Dedifferentiated amniotic fluid mesenchymal stem cell (primary cell): ENCODE measurements around the gene ERG.

Source experiments
- DNase-seq: peaks from one replicate; pipeline ENCODE4 v3.0.0-alpha.2; 2016; ENCODE audit errors: extremely low spot score

ERG gene

DNA sequence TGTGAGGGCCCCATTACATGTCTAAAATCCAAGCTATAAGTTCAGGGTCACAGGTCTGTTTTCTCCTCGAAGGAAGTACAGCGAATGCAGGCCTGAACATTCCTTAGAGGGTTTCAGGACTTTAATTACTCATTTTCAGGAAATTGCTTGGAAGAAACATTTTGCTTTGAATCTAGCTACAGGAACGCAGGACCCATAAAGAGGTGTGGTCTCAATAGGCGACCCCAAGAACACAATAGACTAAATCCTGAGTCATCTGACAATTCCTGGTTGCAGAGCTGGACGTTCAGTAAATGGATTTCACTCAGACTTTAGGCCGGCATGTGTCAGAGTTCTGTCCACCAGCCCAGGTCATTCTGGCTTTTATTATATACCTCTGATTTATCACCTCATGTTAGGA is 1.0 kb upstream of the ERG start:
- DNase-seq: no peak

DNA sequence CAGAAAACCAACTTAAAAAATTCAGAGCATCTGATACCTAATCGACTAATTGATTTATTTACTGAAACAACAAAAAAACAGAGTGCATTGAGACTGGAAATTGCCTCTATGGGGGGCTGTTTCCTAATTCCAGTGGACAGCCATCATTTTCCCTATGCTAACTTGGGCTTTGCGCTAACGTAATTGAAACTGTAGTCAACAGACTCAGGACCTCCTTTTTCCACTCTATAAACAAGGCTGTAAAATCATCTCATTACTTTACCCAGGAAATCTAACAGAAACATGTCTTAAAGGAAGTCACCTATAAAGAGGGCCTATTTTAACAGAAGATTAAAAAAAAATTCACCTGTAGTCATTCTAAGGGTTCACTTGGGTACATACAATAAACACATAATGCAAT is 2.1 kb downstream of the ERG start:
- DNase-seq: no peak

DNA sequence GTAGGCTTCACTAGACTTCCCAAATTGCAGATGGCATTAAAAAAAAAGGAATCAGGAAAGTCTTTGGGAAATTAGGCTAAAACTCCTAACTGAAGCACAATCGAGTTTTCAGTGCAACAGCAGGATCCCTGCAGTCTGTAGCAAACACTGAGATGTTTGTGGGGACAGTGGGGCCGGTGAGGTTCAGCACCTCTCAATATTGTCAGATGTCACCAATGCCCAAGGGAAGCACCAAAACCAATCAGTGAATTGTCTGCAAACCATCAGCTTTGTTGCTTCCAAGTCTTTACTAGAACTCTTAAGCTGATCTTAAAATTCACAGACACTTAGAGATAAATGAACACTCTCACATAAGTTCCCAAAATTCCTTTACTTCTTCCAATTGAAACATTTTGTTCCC is 2.6 kb downstream of the ERG start:
- no peak for DNase-seq

DNA sequence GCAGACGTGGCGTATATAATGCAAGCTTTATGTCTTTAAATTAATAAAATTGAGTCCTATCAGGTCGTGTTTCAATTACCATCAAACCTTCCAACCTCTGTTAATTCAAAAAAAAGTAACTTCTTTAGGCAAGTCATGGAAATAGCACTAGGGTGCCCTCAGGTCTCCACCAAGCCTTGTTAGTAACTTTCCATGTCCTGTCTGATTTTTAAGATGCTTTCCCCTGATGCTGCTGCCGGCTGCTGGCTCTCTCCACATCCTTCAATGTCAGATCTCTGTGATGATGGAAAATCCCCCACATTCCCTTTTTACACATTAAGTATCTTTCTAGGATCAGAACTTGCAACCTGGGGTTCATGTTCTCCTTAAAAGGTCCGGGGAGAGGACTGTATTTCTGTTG is 3.0 kb downstream of the ERG start:
- no peak for DNase-seq

DNA sequence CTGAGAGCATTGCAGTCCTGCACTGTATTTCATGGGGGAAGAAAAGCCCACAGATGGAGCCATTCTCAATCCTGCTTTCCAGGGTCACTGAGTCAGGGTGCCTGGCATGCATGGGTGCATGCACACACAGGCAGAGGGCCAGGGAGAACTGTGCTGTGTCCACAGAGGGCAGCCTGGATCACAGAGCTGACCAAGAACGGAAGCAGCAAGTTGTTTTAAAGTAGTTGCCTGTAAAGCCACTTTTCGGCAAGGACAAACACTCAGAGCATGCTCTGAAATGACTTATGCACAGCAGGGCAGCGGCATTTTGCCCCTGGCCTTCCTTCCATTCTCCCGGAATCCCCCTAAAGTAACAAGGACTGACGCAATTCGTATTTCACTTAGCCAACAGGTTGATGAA is 3.6 kb downstream of the ERG start:
- DNase-seq: no peak

DNA sequence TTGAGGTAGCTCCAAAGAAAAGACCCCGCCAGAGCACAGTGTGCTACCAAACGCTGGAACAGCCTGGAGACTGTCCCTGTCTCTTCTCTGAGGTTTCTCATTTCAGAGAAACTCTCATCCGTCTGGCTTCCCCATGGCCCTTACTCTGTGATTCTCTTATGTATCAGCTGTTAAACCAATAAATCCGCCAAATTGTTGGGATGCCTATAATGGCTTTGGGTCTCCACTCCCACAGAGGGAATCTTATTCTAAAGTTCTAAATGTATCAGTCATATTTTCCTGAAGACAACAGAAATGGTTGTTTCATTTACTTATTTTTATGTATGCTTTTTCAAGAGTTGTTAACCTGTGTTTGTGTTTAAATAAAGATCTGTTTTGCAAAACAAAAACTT is 4.0 kb downstream of the ERG start:
- no peak for DNase-seq

DNA sequence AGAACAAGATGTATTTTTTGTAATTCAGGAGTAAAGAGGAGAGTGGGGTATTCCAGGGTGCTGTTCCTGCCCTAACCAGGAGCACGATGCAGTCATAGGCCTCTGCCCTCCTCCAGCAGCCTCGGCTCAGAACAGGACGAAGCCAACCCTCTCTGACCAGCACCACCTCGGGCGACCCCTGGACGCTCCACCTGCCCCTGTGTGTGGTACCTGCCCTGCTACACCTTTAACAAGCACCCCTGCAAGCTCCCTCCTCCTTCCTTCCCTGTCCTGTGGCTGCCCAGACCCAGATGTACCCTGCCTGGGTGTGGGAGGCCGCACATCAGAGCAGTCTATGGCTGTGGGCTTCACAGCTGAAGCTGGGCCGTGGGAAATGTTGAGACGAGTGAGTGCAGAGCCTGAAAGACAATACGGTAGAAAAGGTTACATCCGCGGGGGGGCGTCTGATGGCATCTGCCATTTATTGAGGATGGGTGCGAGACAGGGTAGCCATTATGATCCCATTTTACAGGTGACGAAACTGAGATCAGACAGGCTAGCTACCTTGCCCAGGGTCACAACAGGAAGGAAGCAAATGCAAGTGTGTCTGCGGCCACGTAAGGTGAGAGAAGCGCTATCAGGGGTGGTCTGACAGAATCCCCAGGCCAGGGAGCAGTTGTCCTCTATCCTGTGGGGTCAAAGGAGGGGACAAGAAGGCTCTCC is 4.6 kb downstream of the ERG start:
- DNase-seq: no peak

DNA sequence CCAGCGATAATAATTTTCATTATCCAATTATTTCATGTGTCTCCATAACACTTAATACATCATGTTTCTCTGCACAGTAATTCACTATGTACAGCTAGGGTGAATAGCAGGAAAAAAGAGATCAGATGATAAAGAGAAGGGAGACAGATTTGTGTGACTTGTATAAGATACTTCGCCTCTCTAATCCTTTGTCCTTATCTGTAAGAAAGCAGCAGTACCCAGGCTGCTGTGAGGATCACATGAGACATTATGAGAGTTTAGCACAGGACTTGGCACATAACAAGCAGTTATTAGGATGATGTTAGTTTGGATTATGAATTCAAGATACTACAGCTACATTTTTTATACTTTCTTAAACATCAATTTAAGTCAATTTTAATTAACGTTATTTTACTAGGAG is 6.3 kb downstream of the ERG start:
- DNase-seq: no peak

DNA sequence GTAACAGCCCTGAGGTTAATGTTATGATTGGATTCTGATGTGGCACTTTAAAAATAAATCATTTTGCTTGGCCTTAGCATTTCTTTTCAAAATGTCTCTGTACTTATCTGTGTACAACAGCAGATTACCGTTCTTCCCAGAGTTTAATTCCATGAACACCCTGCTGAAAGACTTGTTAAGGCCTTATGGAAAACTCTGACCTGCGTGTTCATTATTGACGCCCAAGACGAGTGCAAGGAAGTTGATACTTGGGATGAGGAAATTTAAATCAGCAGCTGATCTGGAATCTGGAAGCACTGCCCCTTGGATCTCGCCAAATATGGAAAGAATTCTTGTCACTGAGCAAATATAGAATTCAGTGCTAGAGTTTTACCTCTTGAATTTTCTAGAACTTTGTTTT is 6.7 kb downstream of the ERG start:
- DNase-seq: no peak

DNA sequence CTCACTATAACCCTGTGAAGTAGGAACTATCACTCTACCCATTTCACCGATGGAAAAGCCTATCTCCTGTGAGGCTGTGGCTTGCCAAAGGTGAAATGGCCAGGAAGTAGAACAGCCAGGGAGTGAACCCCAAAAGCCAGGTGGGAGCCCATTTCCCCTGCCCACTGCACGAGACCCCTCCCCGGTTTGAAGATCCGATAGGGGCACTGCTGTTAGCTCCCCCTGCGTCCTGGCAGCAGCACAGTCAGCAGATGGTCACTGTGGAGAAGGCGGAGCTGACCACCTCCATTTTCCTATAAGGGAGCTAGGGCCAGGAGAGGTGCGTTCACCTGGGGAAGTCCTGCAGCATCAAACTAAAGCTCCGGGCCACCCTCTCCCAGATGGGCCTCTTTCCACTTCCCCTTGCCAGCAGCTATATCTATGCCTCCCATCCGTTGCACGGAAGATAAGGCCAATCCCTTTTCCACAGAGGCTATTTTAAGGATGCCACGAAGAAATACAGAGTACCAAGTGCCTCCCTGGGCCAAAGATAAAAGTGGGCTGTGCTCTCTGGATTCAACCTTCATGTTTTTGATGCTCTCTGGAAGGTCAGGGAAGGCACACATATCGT is 7.8 kb downstream of the ERG start:
- DNase-seq: no peak

DNA sequence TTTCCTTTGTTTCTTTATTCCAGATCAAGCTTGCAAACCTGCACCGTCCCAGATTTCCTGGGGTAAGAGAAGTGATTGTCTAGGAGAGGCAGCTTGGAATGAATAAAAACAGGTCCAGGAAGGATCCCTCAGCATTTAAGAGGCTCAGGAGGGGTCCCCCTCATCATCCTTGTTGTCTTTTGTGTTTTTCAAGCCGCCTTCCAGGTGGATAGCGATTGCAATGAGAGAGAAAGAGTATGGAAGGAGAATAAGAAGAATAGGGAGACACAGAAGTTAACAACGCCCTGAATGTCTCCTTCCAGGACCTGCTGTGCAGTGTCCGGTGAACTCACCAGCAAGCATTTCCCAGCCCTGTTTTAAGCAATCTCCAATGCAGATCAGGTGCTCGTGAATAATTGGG is 8.5 kb downstream of the ERG start:
- DNase-seq: no peak

DNA sequence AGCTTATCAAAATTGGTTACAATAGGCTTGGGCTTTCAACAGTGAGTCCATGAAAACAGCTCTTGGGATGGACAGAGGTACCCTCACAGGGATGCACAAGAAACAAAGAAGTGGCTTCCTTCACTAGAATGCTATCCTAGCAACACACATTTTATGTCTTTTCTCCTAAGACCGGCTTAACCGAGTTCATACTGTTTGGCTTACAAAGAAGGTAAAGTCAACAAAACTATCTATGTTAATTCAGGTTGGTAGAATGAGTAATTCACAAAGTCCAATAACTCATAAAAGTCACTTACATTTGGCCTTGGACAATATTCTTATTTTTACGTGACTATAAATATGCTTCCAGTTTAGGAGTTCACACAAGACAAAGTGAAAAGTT is 9.0 kb downstream of the ERG start:
- no peak for DNase-seq

DNA sequence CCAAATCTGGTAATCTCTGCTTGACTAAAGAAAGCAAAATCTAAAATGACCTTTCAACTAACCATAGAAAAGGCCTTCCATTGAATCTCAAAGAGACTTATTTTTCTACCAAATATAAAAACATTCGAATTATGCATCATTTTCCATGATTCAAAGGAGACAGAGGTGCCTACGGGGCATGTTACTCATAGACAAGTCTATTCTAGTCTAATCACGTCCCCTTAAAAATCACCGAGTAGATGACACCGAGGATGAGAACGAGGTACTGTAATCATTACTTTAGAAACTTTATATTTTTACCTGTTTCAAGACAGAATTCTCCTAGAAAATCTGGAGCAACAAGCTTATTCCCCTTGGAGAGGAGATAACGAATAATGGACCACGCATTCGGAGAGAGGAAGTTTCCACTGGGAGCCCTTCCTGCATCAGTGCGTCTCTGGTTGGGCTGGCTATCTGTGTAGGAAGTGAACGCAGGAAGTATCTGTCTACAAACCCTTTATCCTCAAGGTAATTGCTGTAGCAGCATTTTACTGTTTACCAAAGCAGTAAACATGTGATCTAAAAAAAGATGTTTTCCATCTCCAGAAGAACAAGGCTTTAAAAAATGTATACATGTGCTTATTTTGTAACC is 9.5 kb downstream of the ERG start:
- DNase-seq: no peak

DNA sequence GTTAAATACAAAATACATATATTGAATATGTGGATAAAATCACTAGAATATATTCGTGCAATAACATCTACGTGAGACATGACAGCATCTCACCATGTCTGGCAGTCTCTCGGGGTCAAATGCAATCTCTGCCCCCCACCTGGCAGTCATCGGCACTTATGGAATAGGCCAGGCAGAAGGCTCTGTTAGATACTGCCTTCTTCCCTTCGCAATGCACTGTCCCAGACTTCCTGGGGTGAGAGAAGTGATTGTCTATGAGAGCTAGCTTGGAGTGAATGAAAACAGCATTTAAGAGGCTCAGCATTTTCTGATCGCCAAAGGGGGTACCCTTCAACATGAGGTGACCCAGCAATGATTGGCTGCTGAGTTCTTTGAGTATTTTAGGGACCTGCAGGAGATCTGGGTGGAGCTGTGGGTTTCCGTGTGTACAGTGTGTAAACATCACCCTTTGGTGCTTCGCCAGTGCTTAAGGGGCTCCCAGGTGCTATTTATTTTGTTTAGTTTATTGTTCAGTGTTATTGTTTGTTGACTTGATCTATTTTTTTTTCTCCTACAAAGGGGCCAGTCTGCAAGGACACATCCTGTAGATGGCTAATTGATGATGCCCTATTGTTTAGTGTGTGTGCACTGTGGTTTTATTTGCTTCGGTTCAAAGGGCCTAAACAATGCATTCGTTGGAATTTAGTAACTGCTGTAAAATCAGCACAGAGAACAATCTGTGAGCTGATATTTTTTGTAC is 10.2 kb downstream of the ERG start:
- no peak for DNase-seq

DNA sequence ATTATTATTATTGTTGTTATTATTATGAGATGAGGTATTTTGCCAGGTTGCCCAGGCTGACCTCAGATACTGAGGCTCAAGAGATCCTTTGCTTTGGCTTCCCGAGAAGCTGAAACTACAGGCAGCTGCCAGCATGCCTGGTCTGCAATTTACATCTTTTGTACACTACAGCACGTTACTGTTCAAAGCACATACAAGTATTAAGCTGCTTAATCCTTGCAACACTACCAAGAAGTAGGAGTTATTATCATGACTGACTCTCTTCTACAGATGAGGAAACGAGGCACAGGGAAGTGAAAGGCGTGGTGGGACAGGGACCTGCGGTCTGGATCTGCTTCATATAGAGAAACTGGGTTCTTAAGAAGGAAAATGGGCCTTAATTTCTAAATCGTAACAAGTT is 11.6 kb downstream of the ERG start:
- DNase-seq: no peak

DNA sequence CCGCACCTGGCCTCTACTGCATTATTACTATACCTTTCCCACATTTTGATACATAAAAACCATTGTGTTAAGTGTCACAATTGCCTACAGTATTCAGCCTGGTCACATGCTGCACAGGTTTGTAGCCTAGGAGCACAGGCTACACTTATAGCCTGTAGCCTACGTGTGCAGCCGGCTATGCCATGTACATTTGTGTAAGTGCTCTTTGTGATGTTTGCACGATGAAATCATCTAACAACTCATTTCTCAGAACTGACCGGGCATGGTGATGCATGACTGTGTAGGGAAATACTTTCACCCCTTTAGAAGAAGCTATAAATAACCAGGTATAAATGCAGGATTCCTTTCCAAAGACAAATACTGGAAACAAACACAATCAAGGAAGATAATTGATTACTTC is 12.1 kb downstream of the ERG start:
- peak; percentile 52 for DNase-seq

DNA sequence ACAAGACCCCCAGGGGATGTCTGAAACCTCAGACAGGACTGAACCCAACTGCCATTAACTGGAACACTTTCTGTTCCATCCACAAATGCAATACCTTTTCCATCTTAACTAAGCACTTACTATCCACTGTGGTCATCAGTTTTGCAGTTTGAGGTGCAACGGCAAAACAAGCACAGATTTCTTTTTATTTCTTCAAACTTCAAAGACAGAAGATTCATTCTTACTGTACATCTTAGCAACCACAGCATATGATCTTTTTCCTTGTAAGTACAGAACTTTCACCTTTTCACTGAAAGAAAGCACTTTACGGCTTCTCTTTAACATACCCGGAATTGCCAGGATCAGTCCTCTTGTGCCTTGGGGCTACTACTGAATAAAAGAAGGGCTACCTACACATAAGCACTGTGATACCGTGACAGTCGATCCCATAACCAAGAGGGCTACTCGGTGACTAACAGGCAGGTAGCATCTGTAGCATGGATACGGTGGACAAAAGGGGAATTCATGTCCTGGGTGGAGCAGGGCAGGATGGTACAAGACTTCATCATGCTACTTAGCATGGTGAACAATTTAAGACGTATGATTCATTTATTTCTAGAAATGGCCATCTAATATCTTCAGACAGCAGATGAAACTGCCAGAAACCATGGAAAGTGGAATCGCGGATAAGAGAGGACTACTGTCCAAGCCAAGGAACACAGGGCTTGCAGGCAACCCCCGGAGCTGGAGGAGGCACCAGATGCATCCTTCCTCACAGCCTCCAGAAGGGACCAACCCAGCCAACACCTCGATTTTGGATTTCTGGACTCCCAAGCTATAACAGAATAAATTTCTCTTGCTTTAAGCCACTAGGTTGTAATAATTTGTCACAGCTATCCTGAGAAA is 18.4 kb downstream of the ERG start:
- no peak for DNase-seq

DNA sequence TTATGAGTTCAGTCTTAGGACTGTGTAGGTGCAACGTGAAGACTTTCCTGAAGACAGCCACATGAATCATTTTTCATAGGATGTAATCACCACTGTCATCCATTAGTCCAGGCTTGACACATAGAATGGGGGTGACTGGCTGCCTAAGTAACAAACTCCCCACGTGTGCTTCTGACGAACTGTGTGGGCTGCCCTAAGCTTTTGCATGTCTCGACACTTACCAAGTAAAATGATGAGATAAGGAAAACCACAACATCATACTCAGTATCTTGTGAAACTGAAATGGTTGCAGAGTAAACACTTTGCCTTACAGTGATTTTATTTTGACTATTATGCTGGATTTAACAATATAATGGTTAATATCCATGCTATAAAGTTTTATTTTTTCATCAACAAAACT is 19.5 kb downstream of the ERG start:
- no peak for DNase-seq

DNA sequence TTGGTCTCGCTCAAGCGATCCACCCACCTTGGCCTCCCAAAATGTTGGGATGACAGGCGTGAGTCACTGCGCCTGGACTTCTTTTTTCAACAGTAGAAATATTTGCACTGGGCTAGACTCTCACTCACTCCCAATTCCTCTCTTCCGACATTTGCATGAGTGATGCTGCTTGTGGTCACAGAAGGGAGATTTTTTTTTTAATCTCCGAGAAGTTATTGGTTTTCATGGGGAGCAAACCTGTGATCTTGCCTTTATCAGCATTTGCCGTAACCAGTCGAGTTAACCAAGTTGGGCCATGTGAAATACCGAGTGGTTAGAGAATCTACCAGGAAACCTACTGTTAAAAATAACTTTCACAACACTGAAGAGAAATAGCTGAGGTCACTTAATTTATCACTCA is 21.1 kb downstream of the ERG start:
- DNase-seq: no peak

DNA sequence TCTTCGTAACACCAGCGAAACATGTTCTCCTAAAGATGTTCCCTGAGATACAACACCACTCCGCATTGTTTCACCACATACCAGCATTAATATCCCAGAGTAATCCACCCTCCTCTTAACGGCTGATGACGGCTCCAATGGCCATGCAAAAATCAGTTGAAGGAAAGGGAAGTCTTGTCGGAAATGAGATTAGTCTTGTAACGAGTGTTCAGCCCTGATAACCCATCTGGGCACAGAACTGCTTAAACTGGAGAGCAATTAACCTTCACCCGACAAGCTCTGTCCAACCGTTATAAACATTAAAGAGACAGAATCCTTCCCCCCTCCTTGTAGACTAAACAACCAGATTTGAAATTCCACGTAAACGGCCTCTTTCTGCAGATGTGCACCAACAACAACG is 21.9 kb downstream of the ERG start:
- no peak for DNase-seq

DNA sequence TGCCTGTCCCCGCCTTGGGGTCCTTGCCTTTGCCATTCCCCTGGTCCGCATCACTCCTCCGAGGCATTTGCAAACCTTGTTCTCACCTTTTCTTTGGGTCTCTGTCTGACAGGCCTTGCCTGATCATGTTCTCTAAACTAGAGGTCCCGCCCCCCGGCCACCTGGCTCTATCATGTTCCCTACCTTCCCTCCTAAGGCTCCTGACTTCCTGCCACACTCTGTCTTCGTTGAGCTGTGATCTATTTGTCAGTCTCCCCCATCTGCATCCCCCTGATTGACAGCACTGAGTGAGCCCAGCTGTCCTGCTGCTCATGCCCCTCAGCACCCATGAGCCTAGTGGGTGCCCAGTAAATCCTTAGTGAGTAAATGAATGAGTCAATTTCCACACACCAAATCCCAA is 22.8 kb downstream of the ERG start:
- DNase-seq: no peak

DNA sequence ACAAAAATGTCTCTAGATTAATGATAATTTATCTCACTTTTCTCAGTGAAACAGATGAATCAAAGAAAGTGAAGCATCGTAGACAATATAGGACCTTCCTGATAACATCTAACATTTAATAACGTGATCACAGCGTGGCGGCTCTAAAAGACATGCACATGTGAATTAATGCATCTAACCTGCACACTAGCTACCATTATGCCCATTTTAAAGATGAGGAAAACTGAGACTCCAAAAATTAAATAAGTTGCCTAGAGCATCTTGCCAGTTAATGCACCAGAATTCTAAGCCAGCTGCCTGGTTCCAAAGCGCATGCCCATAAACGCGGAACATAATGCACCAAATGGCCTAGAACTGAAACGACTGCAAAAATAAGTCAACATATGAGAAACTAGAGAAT is 23.5 kb downstream of the ERG start:
- DNase-seq: no peak
